AG04449 (cell line): ENCODE measurements around the gene CELA1.
"Not testable (repeated sequence)": the region's sequence is repeated elsewhere in the genome, so short reads cannot be mapped to it uniquely, and the experiment has no call there.

ENCODE experiments used
- CTCF ChIA-PET: fragments of 350-600 bp; formaldehyde crosslinking; extraction: SDS; loops from one replicate; lab custom pipeline; 2021; ENCODE audit warnings: antibody characterized with exemption; lab: Yijun Ruan, JAX
- POLR2A ChIA-PET: fragments of 400-600, 350-600 bp; formaldehyde crosslinking; extraction: SDS; loops from one replicate; lab custom pipeline; 2020; ENCODE audit warnings: antibody characterized with exemption, inconsistent platforms; lab: Yijun Ruan, JAX
- DNase-seq: peaks from one replicate; pipeline ENCODE4 v3.0.0-alpha.2; 2010; ENCODE audit warnings: low read depth, low spot score
- H3K4me3 ChIP-seq: 2 replicates; pipeline ENCODE4 v1.5.1; 2011; ENCODE audit warnings: low read depth, mild to moderate bottlenecking, control low read depth, low read length
- CTCF ChIP-seq: IDR thresholded peaks from one replicate; pipeline ENCODE4 v1.5.1; 2011; ENCODE audit warnings: mild to moderate bottlenecking, moderate library complexity, low read length, control low read depth, inconsistent platforms; ENCODE audit not compliant: insufficient read depth; ENCODE audit errors: missing control alignments

CELA1 gene

GRCh38 chr12:51307655-51308593 is 38.6 kb downstream of the CELA1 start:
- no peak overlapping the region for H3K4me3 ChIP-seq
- CTCF ChIA-PET = interaction anchor here (1.0 to 1.5 kb wide), 4 partner anchors 10 to 33 kb away, joined by 3 to 5 read pairs (median 4); no protein-coding TSS in a partner anchor
- POLR2A ChIA-PET = interaction anchor here (0.6 to 1.5 kb wide), 5 partner anchors 10 to 225 kb away, joined by 3 to 8 read pairs (median 3); partner anchors contain the start of gene CSRNP2
- peak; percentile 61 for DNase-seq
- no peak for TF ChIP-seq CTCF

DNA sequence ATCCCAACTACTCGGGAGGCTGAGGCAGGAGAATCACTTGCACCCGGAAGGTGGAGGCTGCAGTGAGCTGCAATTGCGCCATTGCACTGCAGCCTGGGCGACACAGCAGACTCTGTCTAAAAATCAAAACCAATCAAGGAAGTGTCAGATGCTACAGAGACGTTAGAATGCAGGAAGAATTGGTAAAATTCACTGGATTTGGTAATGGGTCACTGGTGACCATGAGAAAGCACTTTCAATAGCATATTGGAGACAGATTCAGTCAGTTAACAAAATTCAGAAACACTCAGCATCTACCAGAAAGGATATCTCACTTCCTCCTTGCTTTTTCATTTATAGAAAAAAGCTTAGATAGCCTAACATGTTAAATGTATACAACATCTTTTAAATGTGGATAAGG is 40.0 kb downstream of the CELA1 start:
- no peak overlapping the region for H3K4me3 ChIP-seq
- no peak for TF ChIP-seq CTCF
- ChIA-PET CTCF (interaction anchor here (1.3 to 1.5 kb wide), 2 partner anchors 12 to 15 kb away, joined by 3 to 5 read pairs; no protein-coding TSS in a partner anchor), POLR2A (no interaction called here)
- DNase-seq = no peak

DNA sequence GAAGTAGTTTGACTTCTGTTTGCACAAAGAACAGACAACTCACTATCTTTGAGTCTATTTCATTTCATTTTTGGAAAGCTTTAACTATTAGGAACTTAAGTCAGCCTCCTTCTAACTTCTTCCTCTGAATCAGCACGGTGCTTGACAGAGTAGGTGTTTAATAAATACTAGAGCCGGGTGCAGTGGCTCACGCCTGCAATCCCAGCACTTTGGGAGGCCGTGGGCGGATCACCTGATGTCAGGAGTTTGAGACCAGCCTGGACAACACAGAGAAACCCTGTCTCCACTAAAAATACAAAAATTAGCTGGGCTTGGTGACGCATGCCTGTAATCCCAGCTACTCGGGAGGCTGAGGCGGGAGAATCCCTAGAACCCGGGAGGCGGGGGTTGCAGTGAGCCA is 45.7 kb downstream of the CELA1 start:
- DNase-seq, H3K4me3 ChIP-seq, POLR2A ChIA-PET: not testable (repeated sequence)
- CTCF ChIA-PET = interaction anchor here (1.3 kb wide), 1 partner anchor 40 kb away, joined by 3 read pairs; no protein-coding TSS in a partner anchor

DNA sequence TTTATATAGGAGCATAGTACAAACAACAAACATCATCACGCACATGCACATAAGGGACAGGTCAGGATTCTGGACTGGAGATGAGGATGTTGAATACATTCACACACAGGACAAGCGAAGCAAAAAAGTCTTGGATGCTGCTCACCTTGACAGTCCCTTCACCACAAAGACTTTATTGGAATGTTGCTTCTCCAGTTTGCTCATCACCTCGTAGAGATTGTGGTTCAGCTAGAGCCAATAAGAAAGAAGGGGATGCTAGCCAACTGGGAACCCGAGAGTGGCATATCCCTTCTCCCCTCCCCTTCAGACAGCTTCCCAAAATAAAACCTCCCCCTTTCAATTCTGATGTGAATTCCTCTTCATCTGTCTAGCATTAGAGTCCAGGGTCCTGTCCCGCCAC is 50.8 kb downstream of the CELA1 start:
- TF ChIP-seq CTCF = no peak
- CTCF ChIA-PET = no interaction called here
- POLR2A ChIA-PET = no interaction called here
- H3K4me3 ChIP-seq = no peak overlapping the region
- DNase-seq = no peak

DNA sequence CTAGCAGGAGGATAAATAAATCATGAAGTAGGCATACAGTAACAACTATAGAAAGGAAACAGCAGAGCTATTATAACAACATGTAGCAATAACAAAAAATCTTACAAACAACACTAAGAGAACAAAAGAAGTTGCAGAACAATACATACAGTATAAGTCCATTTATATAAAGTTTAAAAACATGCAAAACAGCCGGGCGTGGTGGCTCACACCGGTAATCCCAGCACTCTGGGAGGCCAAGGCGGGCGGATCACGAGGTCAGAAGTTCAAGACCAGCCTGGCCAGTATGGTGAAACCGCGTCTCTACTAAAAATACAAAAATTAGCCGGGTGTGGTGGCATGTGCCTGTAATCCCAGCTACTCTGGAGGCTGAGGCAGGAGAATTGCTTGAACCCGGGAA is 52.4 kb downstream of the CELA1 start:
- POLR2A ChIA-PET = interaction anchor here (0.6 kb wide), 1 partner anchor 211 kb away, joined by 4 read pairs; the partner anchor contains the start of gene CSRNP2
- CTCF ChIA-PET = interaction anchor here (1.2 to 2.6 kb wide), 2 partner anchors 47 to 48 kb away, joined by 3 to 10 read pairs; no protein-coding TSS in a partner anchor
- not testable (repeated sequence) for H3K4me3 ChIP-seq, DNase-seq

- H3K4me3 ChIP-seq = no peak overlapping the region
- TF ChIP-seq CTCF = no peak
- CTCF ChIA-PET = interaction anchor here (2.6 kb wide), 1 partner anchor 47 kb away, joined by 10 read pairs; no protein-coding TSS in a partner anchor
- POLR2A ChIA-PET = interaction anchor here (0.6 kb wide), 1 partner anchor 210 kb away, joined by 4 read pairs; the partner anchor contains the start of gene CSRNP2
- no peak for DNase-seq
Observed at GRCh38 chr12:51293696-51294095, 52.8 kb downstream of the CELA1 start.

GRCh38 chr12:51291603-51292513 is 54.6 kb downstream of the CELA1 start:
- H3K4me3 ChIP-seq, POLR2A ChIA-PET, DNase-seq: not testable (repeated sequence)
- CTCF ChIA-PET = interaction anchor here (1.5 kb wide), 1 partner anchor 39 kb away, joined by 3 read pairs; no protein-coding TSS in a partner anchor
